Tibial artery (tissue), 4 donors: Measurements from ENCODE around the gene COL5A3.

Source experiments
- DNase-seq, 2 donors: peaks; one replicate each; pipeline ENCODE4 v3.0.0-alpha.2; 2019
- H3K27ac ChIP-seq, 2 donors: fragments of 200-600 bp; sonication (generic) in 1 of 2; 1 replicate in 1 of 2; 2 replicates in 1 of 2; pipeline ENCODE4 v1.5.1; 2018 to 2019; ENCODE audit warnings: mild to moderate bottlenecking in 1 of 2
- H3K27me3 ChIP-seq, 2 donors: fragments of 200-600 bp; sonication (generic) in 1 of 2; one replicate each; pipeline versions ENCODE4 v1.5.1 to v1.6.0; 2016 to 2019
- H3K36me3 ChIP-seq, 3 donors: fragments of 200-600 bp; sonication (generic) in 2 of 3; one replicate each; pipeline ENCODE4 v1.5.1; 2016 to 2019; ENCODE audit warnings: mild to moderate bottlenecking in 2 of 3
- H3K4me1 ChIP-seq, 4 donors: fragments of 200-600 bp; sonication (generic) in 2 of 4; 1 replicate in 3 of 4; 2 replicates in 1 of 4; pipeline ENCODE4 v1.5.1; 2016 to 2019
- H3K4me3 ChIP-seq, 2 donors: fragments of 200-600 bp; sonication (generic) in 1 of 2; 1 replicate in 1 of 2; 2 replicates in 1 of 2; pipeline ENCODE4 v1.5.1; 2018 to 2019; ENCODE audit warnings: mild to moderate bottlenecking in 2 of 2
- H3K9me3 ChIP-seq, 3 donors: fragments of 200-600 bp; sonication (generic) in 1 of 3; one replicate each; pipeline ENCODE4 v1.5.1; 2016 to 2019
- CTCF ChIP-seq, 2 experiments: fragments of 200-600 bp in 1 of 2; fragments of 450-650 bp in 1 of 2; IDR thresholded peaks; one replicate each; pipeline ENCODE4 v1.5.1; 2017 to 2019; ENCODE audit warnings: antibody characterized with exemption in 2 of 2, mild to moderate bottlenecking in 1 of 2, moderate library complexity in 1 of 2
- intact Hi-C: fragments of 100-400 bp; cut with DNase I; formaldehyde crosslinking; loops from one replicate; pipeline ENCODE4 v1.15.0; 2023; ENCODE audit warnings: low total_unique reads

COL5A3 gene

GRCh38 chr19:9971166-9971897 is 39.0 kb downstream of the COL5A3 start:
- peaks cover 0 to 6% (median 0%) of the 10 kb centered on the region in 3 donors for H3K36me3 ChIP-seq
- intact Hi-C loops: no loop called here
- no peak for TF ChIP-seq CTCF (IDR thresholded peaks at IDR 0.05)
- H3K27me3 ChIP-seq: peaks cover 0 to 4% of the 10 kb centered on the region in 2 donors
- no peak overlapping the region for H3K27ac ChIP-seq
- no peak for DNase-seq
- no peak overlapping the region for H3K4me3 ChIP-seq
- H3K4me1 ChIP-seq: no peaks in the 10 kb centered on the region
- no peaks in the 10 kb centered on the region for H3K9me3 ChIP-seq

GRCh38 chr19:9970481-9970880 is 39.8 kb downstream of the COL5A3 start:
- Histone ChIP-seq H3K4me1 (no peaks in the 10 kb centered on the region), H3K4me3 (no peak overlapping the region), H3K9me3 (no peaks in the 10 kb centered on the region), H3K36me3 (peaks cover 0 to 6% (median 0%) of the 10 kb centered on the region in 3 donors), H3K27ac (no peak overlapping the region), H3K27me3 (peaks cover 0 to 4% of the 10 kb centered on the region in 2 donors)
- DNase-seq: no peak
- intact Hi-C loops: no loop called here
- TF ChIP-seq CTCF (IDR thresholded peaks at IDR 0.05): no peak

- Histone ChIP-seq H3K27ac (no peak overlapping the region), H3K4me3 (no peak overlapping the region), H3K27me3 (peaks cover 0 to 4% of the 10 kb centered on the region in 2 donors), H3K36me3 (peaks cover 0 to 6% (median 0%) of the 10 kb centered on the region in 3 donors), H3K9me3 (no peaks in the 10 kb centered on the region), H3K4me1 (no peaks in the 10 kb centered on the region)
- no peak for TF ChIP-seq CTCF (IDR thresholded peaks at IDR 0.05)
- intact Hi-C loops: no loop called here
- DNase-seq: no peak
Observed at GRCh38 chr19:9969688-9969975, 40.7 kb downstream of the COL5A3 start.

- intact Hi-C loops: no loop called here
- Histone ChIP-seq H3K9me3 (no peaks in the 10 kb centered on the region), H3K4me1 (no peaks in the 10 kb centered on the region), H3K27ac (no peak overlapping the region), H3K4me3 (no peak overlapping the region), H3K36me3 (peaks cover 0 to 6% (median under 1%) of the 10 kb centered on the region in 3 donors), H3K27me3 (peaks cover 0 to 4% of the 10 kb centered on the region in 2 donors)
- DNase-seq: no peak
- no peak for TF ChIP-seq CTCF (IDR thresholded peaks at IDR 0.05)
Observed at GRCh38 chr19:9968820-9969687, 41.2 kb downstream of the COL5A3 start.

GRCh38 chr19:9967326-9967725 is 43.0 kb downstream of the COL5A3 start:
- Histone ChIP-seq H3K4me1 (no peaks in the 10 kb centered on the region), H3K9me3 (no peaks in the 10 kb centered on the region), H3K36me3 (peaks cover 0 to 5% (median 0%) of the 10 kb centered on the region in 3 donors), H3K4me3 (no peak overlapping the region), H3K27ac (no peak overlapping the region), H3K27me3 (peaks cover 0 to 4% of the 10 kb centered on the region in 2 donors)
- intact Hi-C loops: no loop called here
- TF ChIP-seq CTCF (IDR thresholded peaks at IDR 0.05): no peak
- no peak for DNase-seq
